Brain pericyte (primary cell): ENCODE measurements around the gene GADD45B.
"Not testable (repeated sequence)": the region's sequence is repeated elsewhere in the genome, so short reads cannot be mapped to it uniquely, and the experiment has no call there.

Source experiments
- DNase-seq: peaks from one replicate; pipeline ENCODE4 v3.0.0-alpha.2; 2012; ENCODE audit warnings: low read depth, low spot score

GADD45B gene

DNA sequence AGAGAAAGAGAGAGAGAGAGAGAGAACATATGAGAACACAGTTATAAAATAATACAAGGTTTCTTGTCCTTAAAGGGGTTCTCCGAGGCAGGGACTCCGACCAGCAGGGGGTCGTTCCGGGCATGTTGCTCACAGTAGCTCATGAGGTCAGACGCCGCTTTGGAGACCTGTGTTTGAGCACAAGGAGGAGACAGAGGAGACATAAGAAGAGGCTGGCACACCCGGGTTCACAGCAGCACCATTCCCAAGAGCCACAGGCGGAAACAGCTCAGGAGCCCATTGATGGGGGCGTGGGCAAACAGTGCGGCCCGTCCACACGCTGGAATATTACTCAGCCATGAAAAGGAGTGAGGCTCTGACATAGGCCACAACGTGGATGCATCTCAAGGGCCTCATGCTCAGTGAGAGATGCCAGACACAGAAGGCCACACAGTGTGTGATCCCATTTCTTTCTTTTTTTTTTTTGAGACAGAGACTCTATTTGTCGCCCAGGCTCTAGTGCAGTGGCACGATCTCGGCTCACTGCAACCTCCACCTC, 39.1 kb downstream of the GADD45B start:
- no peak for DNase-seq

DNA sequence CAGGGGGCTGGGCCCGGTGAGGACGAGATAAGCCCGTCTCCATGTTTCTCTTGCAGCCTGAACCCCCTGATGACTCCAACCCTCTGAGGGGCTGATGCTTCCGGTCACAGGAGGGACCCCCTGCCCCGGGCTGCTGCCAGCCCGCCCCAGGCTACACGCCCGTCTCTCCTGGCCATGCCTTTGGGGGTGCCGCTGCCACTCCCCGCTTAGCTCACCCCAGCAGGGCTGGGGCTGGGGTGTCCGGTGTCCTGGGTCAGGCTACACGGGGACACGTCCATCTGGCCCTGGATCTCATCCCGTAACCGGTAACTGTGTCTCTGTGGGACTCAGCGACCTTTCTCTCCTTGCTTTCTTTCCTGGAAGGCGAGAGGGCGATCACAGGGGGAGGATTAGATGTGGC, 40.8 kb downstream of the GADD45B start:
- no peak for DNase-seq

DNA sequence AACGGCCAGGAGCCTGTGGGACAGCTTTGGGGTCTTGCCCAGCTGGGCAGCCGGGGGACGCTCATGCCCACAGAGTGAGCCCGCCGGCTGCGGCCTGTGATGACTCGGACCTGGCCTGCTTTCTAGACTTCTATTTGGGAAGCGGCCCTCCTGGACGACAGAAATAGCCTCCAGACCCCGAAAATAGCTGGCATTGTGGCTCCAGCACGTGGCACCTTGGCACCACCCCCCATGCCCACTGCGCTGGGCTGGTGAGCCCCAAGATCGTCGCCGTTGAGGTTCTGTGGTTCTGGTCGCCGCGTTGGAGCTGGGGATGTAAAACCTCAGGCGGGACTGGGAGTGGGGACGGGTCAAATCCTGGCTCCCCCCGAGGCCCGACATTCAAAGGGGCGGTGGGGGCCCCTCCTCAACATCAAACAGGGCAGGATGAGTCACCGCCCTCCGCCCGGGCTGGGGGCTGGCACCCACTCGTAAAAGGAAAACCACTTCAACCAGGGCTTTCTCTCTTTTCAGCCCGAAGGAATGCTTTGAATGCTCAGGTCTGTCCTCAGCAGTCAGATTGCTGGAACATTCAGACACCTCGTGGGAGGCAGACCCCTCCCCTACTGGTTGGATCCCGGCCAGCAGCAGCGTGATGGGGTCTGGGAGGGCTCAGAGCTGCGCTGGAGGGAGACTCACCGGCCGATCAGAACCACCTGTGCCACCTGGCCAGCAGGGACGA, 42.1 kb downstream of the GADD45B start:
- DNase-seq: no peak

DNA sequence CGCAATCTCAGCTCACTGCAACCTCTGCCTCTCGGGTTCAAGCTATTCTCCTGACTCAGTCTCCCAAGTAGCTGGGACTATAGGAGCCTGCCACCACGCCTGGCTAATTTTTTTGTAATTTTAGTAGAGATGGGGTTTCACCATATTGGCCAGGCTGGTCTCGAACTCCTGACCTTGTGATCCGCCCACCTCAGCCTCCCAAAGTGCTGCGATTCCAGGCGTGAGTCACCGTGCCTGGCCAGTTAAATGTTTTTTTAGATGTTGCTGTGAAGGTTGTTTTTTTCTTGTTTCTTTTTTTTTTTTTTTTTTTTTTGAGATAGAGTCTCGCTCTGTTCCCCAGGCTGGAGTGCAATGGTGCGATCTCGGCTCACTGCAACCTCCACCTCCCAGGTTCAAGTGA, 42.9 kb downstream of the GADD45B start:
- DNase-seq: not testable (repeated sequence)

DNA sequence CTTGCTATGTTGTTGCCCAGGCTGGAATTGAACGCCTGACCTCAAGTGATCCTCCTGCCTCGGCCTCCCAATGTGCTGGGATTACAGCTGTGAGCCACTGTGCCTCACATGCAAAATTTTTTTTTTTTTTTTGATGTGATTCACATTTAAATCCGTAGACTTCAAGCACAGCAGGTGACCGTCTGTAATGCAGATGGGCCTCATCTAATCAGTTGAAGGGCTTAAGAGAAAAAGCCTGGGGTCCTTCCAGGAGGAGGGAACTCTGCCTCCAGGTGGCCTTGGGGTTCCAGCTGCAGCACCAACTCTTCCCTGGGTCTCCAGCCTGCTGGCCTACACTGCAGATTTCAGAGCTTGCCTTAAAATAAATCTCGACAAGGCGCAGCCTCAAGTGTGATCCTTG, 43.6 kb downstream of the GADD45B start:
- DNase-seq: no peak

DNA sequence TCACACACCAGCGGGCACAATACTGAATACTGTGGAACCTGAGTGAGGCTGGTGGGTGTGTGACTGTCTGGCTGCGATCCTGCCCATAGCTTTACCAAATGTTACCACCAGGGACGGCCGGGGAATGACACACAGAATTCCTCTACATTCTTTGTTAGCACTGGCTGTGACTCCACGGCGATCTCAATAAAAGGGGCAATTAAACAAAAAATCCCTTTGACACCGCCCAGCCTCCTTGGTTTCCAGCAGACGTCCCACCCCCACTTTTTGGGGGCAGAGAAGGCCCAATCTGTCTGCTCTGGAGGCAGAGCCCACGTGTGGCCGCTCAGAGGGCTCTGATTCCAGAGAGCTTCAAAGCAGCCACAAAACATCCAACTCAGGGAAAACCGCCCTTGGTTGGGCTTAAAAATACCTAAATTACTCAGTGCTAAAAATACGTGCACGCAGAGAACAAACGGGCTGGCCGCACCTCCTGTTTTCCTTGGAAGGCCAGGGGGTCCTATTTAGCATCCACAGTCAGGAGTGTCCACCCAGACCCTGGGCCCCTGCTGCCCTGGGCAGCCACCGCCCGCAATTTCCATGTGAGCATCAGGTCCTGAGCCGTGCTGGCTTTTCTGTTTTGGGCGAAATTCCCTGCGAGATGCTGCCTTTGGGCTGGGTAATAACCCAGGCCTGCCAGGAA, 47.8 kb downstream of the GADD45B start:
- DNase-seq: no peak

DNA sequence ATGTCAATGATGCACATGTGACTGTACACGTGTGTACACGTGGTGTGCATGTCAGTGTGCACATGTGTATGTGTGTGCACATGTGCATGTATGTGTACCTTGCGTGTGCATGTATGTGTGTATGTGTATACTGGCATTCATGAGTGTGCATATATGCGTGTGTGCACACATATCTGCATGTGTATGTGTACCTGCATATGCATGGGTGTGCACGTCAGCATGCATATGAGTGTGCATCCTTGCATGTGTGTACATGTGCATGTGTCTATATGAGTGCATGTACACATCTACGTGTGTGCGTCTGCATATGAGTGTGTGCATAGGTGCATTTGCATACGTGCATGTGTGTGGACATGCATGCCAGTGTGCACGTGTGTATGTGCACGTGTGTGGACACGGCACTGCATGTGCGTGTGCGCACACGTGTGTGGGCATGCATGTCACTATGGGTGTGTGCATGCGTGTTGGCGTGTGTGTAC, 48.5 kb downstream of the GADD45B start:
- DNase-seq: no peak

DNA sequence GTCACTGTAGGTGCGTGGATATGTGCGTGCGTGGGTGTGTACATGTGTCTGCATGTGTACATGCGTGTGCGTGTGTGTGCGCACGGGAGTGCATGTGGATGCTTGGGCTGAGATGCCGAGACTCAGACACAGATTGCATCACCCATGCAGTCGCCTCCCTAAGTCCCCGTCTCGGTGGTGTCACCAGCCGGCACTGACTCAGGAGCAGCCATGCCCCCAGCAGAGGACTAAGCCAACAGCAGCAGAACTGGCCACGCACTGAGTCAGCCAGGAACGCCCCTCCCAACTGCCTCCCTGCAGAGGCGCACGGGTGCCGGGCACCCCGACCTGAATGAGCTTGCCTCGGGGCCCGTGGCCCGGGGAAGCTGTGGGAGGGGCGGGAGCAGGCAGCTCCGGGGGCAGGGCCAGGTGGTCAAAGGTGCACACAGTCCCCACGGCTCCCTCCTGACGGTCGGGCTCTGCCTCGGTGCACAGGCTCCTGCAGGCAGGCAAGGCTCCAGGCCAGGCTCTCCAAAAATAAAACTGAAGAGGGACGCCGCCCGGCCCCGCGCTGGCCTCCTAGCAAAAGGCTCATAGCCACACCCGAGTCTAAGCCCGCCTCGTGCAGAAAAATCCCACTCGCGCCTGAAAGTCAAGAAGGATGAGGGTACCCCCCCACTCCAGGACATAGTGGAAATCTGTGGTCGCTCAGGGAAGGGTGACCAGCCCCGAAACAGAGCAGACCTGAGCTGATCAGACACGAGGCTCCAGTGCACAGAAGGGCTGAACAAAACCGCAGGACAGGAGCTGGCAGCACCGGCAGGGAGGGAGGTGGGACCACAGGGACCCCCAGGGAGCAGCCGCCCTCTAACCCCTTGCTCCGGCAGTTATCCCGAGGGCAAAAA, 49.2 kb downstream of the GADD45B start:
- no peak for DNase-seq

DNA sequence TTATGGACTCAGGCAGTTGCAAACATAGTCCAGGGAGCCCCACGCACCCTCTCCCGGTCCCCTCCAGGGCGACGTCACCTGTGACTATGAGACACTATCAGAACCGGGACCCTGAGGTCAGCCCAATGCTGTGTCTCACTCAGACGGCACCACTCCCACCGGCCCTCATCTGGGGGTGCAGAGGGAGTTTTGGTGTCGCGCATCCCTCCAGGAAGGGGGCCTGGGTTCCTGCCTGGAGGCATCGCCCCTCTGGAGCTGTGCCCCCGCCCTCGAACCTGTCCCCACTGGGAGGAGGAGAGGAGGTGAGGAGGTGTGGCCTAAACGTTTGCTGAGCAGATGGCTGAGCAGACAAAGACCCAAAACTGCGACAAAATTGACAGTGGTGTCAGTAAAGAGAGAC, 51.2 kb downstream of the GADD45B start:
- no peak for DNase-seq

DNA sequence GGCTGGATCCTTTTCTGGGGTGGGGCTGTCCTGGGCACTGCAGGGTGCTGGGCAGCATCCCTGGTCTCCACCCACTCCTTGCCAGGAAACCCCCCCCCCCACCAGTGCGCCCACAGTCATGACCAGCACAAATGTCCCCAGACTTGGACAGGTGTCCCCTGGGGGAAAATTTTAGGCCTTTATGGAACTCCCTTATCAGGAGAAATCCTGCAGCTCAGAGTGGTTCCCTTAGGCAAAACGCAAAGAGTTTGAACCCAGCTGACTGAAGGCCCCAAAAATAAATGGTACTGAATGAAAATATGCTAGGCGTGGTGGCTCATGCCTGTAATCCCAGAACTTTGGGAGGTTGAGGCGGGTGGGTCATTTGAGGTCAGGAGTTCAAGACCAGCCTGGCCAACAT, 51.8 kb downstream of the GADD45B start:
- DNase-seq: no peak
